ENCODE results near the gene PRG3. TPM values are rescaled to one million over a fixed set of nuclear protein-coding genes. Genes with fewer than 3 reads are reported as not detected.

PRG3 gene
- total and polyA plus RNA-seq, 9 of the 15 experiments (the other 6 are each of a cell fraction or from before 2014, with no cell fraction given): 0.18 to 0.55 (median 0.38) TPM; not detected in 6

DNA sequence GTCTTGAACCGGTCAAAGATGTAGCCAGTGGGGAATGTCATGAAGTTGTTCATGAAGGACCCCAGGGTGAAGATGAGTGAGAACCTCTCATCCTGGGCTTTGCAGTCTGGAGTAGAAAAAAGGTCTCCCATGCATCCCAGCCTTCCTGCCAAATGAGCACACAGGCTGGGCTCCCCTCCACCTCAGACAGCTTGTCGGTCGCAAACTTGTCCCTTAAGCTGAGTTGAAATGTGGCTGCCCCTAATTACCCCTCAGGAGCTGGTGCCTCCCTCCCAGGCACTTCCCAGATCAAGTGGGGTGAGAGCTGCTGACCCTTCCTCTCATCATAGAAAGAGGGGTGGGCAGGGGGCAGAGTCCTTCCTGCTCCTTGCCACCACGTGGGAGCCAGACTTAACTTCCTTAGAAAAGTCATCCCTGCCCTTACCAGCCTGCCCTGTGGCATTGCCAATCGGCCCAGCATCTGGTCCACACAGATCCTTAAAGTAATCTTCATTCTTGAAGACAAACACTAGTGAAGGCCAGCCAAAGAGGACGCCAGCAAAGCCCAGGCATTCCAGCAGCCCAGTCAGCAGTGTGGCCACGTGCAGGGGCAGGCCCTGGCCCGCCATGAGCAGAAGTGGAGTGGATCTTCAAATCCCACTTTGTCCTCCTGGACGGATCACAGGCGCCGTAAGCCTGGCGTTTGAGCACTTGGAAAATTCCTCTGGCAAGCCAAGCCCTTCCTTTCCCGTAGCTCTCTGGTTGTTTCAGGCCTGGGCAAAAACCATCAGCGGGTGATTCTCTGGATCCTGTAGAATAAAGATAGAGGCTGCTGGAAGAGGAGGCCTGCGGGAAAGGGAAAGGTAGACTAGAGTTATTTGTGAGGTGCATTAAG is 44.9 kb upstream of the PRG3 start (continued):
- TF ChIP-seq GTF2B (IDR thresholded peaks at IDR 0.05; ENCODE audit: extremely low read depth, insufficient read length) (no peak), ZNF263 (CRISPR knock-in tag; IDR thresholded peaks at IDR 0.05; ENCODE audit: borderline replicate concordance) (no peak), TCFL5 (CRISPR knock-in tag; conservative IDR thresholded peaks at IDR 0.05) (no peak), ZFP1 (CRISPR knock-in tag; IDR thresholded peaks at IDR 0.05) (no peak), ZNF589 (CRISPR knock-in tag; IDR thresholded peaks at IDR 0.05; ENCODE audit: low read depth) (no peak), HMGN3 (IDR thresholded peaks at IDR 0.05; ENCODE audit: borderline replicate concordance, extremely low read depth, insufficient read length, low read depth, low read length) (no peak), TEAD1 (CRISPR knock-in tag; IDR thresholded peaks at IDR 0.05) (0 out of 4 replicates have a peak, but pooled peaks of 1 of the 2 experiments have one; percentile 13), ZNF253 (CRISPR knock-in tag; conservative IDR thresholded peaks at IDR 0.05) (no peak), SRSF9 (IDR thresholded peaks at IDR 0.05; ENCODE audit: borderline replicate concordance, low read depth, low read length) (no peak), IRF2 (CRISPR knock-in tag; IDR thresholded peaks at IDR 0.05) (no peak), RUNX1 (IDR thresholded peaks at IDR 0.05; ENCODE audit: low read depth) (no peak), COPS2 (conservative IDR thresholded peaks at IDR 0.05) (no peak), NR2C2 (CRISPR knock-in tag; IDR thresholded peaks at IDR 0.05) (no peak), NR2C2 (tag; IDR thresholded peaks at IDR 0.05) (no peak), SMC3 (conservative IDR thresholded peaks at IDR 0.05; ENCODE audit: insufficient read depth, low read depth, low read length) (no peak), ATF3 (IDR thresholded peaks at IDR 0.05) (no peak), ATF3 (CRISPR knock-in tag; conservative IDR thresholded peaks at IDR 0.05) (no peak), ZNF764 (CRISPR knock-in tag; IDR thresholded peaks at IDR 0.05; ENCODE audit: low read depth) (no peak), USF1 (CRISPR knock-in tag; IDR thresholded peaks at IDR 0.05) (peak; percentile 62), TAF9B (IDR thresholded peaks at IDR 0.05; ENCODE audit: partially characterized antibody) (no peak), ZBTB12 (CRISPR knock-in tag; IDR thresholded peaks at IDR 0.05) (no peak), BCOR (IDR thresholded peaks at IDR 0.05) (no peak), MAX (CRISPR knock-in tag; IDR thresholded peaks at IDR 0.05) (peak; percentile 67; the same call in 1 of the 2 replicates), POLR2A (conservative IDR thresholded peaks at IDR 0.05) (0 out of 2 replicates have a peak, but pooled peaks have one; percentile 15), E2F5 (CRISPR knock-in tag; IDR thresholded peaks at IDR 0.05) (no peak)

Data from K562 (cell line).